ENCODE measurements around the gene HSF2BP.
"Not testable (repeated sequence)": the region's sequence is repeated elsewhere in the genome, so short reads cannot be mapped to it uniquely, and the experiment has no call there.

Gene HSF2BP

DNA sequence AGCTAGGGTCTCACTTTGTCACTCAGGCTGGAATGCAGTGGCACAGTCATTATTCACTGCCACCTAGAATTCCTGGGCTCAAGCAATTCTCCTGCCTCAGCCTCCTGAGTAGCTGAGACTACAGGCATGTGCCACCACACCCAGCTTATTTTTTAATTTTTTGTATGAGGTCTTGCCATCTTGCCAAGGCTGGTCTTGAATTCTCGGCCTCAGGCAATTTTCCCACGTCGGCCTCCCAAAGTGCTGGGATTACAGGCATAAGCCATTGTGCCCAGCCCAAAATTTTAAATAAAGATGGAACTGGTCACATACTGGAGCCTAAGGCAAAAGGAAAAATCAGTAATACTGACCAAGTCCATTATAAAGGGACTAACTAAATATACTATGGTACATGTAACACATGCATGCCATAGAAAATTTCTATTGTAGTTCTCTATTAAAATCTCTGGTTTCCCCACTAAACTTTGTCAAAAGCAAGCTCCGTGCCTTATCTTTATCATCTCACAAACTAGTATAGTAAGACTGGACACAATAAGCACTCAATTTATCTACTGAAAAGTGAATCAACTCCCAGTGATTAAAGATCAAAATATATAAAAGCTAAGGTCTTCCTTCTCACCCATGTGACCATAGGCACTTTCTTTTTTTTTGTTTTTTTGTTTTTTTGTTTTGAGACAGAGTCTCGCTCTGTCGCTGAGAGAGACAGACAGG lies 61.6 kb downstream of the HSF2BP start:
- no peak for DNase-seq (ENCODE audit: low read depth)

DNA sequence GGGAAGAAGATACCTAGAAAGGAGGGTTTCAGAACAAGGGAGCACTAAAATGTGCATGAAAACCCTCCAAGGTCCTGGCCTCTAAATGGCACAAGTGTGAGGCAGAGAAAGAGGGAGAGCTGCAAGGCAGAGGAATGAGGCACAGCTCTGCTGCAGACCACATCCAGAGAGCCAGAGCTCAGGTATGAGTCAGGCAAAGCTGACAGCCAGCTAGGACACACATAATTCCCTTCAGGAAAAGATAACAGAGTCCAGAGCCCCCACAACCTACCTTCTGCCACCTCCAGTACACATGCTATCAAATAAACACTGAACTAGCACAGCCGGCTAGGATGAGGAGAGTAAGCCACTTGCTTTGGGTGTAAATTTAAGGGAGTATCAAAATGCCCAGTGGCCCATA lies 62.2 kb downstream of the HSF2BP start:
- no peak for DNase-seq (ENCODE audit: low read depth)

DNA sequence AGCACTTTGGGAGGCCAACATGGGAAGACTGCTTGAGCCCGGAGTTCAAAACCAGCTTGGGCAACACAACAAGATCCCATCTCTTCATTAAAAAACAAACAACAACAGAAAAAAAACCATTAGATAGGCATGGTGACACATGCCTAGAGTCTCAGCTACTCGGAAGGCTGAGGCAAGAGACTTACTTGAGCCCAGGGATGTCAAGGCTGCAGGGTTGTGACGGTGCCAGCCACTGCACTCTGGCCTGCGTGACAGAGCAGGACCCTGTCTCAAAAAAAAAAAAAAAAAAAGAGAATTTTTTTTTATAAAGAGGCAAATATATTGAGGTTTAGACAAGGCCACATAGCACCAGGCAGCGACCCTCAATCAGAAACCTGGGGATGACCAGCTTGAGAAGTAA lies 62.7 kb downstream of the HSF2BP start:
- DNase-seq (ENCODE audit: low read depth), result no peak

DNA sequence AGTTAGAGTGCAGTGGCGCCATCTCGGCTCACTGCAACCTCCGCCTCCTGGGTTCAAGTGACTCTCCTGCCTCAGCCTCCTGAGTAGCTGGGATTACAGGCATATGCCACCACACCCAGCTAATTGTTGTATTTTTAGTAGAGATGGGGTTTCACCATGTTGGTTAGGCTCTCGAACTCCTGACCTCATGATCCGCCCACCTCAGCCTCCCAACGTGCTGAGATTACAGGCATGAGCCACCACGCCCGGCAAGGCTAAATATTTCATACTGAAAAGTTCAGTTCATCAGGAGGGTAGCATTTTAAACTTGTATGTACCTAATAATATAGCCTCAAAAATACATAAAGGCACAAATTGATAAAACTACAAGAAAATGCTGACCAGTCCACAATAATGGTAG lies 63.5 kb downstream of the HSF2BP start:
- not testable (repeated sequence) for DNase-seq (ENCODE audit: low read depth)

DNA sequence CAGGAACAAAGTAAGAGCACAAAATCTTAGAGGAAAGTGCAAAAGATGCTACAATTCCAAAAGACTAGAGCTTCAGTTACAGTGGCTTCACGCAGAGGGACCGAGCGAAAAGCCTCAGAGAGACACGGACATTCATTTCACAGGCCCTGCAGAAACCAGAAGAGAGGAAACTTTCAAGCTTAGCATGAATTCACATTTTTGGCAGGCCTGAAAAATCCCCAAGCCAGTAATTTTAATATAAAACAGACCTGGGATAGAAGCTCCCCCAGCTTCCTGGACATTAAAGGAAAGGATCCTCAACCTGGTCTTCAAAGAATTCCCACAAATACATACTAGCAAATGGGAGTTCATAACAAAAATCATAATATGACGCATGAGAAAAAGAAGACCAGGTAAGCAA lies 66.2 kb downstream of the HSF2BP start:
- DNase-seq (ENCODE audit: low read depth), result no peak

DNA sequence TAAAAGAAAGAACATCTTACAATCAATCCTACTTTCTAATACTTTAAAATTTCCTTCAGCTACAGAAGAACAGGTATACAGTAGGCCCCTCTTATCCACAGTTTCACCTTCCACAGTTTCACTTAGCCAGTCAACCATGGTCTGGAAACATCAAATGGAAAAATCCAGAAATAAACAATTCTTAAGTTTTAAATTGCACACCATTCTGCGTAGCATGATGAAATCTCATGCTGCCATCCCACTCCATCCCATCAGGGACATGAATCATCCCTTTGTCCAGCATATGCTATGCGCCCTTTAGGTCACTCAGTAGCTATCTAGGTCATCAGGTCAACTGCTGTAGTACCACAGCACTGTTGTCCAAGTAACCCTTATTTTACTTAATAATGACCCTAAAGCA lies 67.7 kb downstream of the HSF2BP start:
- no peak for DNase-seq (ENCODE audit: low read depth)

DNA sequence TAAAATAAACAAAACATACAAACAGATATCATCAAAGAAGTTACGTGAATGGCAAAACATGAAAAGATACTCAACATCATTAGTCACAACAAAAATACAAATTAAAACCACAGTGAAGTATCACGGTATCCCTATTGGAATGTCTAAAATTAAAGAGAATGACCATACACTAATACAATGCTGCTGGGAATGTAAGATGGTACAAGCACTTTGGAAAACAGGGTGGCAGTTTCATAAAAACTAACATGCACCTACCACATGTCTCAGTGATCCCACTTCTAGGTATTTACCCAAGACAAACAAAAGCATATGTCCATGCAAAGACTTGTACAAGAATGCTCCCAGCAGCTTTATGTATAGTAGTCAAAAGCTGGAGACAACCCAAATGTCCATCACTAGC lies 69.1 kb downstream of the HSF2BP start:
- no peak for DNase-seq (ENCODE audit: low read depth)

DNA sequence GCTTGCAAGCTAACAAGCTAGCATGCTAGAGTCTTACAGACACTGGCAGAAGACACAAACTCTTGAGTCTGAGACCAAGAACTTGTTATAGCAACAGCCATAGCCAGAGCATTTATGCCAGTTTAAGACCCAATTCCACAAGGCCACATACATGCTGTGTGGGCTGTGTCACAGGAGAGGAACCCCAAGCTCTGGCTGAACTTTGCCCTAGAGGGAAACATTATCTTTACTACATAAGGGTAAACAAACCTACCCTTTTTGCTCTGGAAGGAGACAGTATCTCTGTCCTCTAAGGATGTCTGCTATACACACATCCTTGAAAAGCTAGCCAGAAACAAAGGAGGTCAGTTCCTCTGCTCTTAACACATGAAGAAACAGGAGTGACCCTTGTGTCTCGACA lies 70.3 kb downstream of the HSF2BP start:
- DNase-seq (ENCODE audit: low read depth), result no peak

DNA sequence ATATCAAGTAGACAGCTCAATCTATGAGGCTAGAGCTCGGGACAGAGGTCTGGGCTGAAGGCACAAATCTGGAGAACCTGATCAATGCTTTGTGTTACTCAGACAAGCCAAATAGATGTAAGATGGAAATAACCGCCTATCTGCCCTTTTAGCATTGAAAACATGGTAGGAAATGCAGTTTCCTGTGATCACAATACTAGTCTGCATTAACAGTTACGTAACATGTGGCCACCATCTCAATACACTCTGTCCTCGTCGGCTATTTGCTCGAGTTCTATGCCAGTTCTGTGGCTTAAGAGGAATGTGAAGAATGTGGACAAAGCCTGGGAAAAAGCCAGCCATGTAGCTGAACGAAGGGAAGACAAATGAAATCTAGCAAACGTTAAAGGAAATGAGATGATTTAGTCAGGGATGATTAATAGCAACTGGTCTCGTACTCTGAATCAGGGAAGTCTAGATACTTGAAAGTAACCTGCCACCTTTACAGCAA lies 73.3 kb downstream of the HSF2BP start:
- DNase-seq (ENCODE audit: low read depth), result no peak

DNA sequence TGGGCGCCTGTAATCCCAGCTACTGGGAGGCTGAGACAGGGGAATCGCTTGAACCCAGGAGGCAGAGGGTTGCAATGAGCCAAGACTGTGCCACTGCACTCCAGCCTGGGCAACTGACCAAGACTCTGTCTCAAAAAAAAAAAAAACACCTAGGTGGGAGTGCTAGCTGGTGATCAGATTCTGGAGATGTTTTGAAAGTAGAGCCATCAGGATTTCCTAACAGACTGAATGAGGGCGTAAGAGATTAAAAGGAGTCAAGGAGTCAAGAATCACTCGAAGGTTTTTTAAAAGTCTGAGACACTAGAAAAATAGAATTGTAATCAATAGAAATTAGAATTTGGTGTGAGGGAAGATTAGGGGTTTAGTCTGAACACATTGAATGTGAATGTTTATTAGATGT lies 73.8 kb downstream of the HSF2BP start:
- no peak for DNase-seq (ENCODE audit: low read depth)

DNA sequence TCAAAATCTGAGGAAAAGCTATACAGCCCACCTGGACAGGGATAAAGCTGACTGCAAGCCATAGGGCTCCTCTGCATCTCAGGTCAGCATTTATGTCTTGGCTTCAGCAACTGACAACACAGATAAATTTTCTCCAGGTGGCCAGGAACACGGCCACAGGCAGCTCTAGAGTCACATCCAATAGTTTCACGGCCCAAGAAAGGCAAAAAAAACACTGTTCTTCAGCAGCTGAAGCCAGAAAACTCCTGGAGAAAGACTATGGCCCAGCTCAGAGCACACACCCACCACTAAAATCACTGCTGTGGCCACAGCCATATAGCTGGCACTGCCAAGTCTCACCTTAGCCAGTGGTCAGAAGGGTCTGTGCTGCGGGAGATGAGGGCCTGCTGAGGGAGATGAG lies 77.8 kb downstream of the HSF2BP start:
- no peak for DNase-seq (ENCODE audit: low read depth)

DNA sequence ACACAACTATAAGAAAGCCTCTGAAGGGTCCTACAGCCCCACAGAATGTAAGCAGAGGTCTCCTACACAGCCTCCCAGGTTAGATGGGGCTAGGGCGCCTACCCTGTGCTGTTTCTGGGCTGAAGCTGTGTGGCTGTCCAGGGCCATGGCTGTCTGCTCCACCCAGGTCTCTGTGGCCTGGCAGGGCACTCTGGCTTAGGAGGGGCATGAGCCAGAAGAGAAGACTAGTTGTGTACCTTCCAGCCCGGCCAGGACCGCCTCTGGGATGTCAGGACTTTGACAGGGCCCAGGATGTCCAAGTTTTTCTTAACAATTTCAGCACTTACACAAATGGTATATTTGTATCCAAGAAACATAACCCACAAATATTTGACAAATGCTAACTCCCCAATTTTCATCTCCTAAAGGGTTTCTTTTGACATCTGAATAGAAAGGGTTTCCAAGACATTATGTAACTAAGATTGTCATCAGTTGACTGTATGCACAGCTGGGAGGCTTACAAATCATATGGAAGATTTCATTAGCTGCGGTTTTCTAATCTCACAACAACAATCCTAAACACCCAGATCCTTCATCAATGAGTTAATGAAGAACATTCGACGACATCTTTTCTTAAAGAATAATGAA lies 80.5 kb downstream of the HSF2BP start:
- DNase-seq (ENCODE audit: low read depth), result no peak

DNA sequence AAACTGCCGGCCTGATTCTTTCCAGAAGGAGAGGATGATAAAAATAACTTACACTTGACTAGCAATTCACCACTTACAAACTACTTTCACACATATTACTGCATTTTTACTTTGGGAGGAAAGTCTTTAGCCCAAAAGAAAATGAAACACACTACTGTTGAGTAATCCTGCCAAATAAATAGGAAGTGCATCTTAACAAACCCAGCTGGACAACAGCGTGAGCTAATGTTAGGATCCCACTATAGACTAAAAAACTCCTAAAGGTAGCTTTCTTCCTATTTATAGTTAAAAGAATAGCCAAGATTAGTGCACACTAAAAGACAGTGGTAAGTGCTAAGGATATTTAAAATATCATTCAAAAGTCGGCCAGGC lies 83.8 kb downstream of the HSF2BP start:
- DNase-seq (ENCODE audit: low read depth), result no peak

DNA sequence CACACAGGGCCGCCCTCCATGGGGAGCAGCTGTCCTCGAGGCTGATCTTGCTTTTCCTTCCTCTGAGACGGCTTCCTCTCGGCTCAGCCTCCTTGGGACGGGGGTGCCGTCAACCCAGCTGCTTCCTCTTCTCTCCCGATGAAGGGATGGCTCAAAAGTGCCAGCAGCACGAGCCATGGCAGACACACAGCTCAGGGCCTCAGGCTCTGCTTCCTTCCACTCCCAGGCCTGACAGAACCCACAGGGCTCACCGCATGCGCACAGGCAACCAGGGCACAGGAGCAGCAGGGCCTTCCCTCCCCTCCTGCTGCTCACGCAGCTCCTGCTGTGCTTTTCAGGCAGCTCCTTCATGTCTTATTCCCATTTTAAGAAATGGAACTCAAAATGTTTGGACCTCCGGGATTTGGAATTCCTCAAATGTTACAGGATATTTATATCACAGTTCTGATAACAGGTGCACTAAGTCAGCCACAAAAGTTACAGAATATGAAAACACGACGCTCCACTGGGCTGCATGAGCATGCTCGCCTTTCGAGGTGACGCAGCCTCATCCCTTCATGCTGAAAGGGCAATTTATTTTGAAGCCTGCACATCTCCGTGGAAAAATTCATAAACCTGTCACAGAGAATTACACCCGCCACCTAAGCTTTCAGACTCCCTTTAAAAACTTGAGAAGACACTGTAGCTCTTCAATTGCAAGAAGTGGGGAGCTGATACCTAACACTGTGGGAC lies 84.4 kb downstream of the HSF2BP start:
- no peak for DNase-seq (ENCODE audit: low read depth)

DNA sequence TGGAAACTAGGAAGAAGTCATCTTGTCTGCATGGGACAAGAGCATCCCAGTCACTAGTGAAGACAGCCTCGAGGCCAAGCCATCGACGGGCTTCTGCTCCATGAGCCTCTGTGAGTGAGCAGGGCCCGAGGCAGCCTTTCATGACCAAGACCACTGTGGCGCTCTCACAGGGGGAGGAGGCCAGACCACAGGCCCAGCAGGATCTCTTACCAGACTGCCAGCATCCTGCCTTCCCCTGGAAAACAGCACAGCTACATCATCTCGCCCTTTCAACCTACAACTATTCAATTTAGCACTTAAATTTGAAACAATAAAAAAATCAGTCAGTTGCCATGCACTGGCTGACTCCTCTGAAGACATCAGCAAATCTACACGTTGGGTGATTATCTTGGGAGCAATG lies 85.4 kb downstream of the HSF2BP start:
- no peak for DNase-seq (ENCODE audit: low read depth)

DNA sequence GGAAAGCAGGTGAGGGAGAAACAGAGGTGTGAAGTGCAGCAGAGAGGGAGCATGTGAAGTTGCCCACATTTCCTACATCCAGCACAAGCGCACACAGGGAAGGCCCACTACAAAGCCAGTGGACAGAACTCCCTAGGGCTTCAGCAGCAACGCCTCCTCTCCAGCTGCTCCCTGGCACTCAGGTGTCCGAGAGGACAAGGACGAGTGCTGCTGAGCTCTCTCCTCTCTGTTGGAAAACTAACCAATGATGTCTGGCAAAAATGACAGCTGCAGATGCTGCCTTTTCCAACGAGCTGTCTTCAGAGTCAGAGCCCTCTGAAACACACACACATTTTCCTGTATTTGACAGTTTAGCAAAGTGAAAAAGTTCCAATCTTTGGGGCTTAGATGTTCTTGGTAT lies 86.8 kb downstream of the HSF2BP start:
- no peak for DNase-seq (ENCODE audit: low read depth)

DNA sequence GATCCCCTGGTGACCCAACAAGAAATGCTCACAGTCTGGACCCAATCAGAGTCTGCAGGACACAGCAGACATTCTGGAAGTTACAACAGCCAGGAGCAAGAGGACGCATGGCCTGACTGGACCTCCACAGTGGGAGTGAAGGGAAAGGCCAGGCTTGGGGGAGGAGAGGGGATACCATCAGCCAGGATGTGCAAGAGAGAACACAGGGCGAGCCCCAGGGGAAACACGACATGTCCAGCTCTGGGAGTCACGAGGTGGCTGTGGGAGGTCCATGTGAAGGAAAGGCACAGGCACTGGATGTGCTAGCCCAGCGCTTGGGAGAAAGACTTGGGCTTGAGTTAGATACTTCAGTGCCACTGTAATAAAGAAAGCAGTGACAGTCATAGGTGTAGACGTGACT lies 87.3 kb downstream of the HSF2BP start:
- no peak for DNase-seq (ENCODE audit: low read depth)

DNA sequence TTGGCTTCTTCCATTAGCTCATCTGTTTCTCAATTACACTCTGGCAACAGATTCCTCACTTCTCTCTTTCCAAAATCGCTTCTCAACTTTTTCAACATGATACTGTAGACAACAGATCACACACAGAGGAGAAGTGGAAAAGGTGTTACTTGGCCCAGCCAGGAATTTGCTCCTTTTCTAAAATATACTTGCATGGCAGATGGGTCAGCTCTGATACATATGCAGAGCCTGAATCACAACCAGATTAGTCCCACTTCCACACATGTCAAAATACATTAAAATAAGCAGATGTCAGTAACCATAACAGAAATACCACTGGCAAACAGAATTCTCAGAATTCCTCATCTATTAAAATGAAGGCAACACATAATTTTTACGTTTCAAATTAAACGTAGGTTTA lies 89.1 kb downstream of the HSF2BP start:
- not testable (repeated sequence) for DNase-seq (ENCODE audit: low read depth)

DNA sequence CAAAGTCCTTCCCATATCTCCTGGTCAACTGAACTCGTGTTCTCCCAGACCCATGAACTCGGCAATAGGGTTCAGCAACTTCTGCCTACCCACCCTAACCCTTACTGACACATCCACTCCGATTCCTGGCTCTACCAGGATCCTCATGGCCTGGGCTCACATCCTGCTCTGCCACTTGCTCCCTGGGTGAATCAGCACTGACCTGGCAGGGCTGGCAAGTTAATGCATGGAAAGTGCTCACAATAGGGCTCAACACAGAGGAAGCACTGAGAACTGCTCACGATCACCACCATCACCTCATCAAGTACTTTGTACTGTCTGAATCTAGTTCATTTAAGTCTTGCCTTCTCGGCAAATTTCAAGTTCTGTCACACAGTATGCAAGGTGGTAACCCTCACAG lies 96.8 kb downstream of the HSF2BP start:
- not testable (repeated sequence) for DNase-seq (ENCODE audit: low read depth)

DNA sequence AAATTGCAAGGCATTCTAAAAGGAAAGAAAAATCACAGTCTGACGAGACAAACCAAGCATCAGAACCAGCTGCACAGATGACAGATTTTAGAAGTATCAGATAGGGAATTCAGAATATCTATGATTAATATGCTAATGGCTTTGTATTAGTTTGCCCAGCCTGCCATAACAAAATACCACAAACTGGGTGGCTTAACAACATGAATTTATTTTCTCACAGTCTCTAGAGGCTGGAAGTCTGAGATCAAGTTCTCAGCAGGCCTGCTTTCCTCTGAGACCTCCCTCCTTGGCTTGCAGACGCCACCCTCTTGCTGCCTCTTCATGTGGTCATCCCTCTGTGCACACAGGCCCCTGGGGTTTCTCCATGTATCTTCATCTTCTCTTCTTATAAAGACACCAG lies 118.7 kb downstream of the HSF2BP start:
- DNase-seq (ENCODE audit: low read depth), result not testable (repeated sequence)

DNA sequence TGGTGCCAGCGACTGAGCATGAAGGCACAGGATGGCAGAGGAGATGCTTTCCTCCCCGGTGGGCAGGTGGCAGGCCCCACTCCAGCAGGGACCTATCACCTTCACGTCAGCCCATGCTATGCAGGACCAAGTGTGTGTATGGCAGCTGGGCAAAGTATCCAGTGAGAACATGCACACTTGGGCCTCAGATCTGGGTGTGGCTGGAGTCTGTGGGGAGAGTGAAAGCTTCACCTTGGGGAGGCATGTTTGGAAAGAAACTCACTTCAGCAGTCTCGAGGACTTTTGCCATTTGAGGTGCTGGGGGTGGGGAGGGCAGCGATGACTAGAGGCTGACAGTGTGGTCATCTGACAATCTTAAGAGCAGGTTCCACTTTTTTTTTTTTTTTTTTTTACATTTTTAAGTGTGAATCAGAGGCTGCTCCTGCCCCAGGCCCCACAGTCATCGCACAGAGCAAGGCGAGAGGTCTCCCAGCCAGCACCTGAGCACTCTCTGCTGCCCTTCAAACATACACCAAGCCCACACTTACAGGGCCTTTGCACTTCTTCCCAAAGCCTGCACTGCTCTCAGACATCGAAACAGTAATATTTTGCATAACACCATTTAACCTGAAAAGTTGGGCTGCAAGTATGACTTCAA lies 136.7 kb downstream of the HSF2BP start:
- not testable (repeated sequence) for DNase-seq (ENCODE audit: low read depth)

DNA sequence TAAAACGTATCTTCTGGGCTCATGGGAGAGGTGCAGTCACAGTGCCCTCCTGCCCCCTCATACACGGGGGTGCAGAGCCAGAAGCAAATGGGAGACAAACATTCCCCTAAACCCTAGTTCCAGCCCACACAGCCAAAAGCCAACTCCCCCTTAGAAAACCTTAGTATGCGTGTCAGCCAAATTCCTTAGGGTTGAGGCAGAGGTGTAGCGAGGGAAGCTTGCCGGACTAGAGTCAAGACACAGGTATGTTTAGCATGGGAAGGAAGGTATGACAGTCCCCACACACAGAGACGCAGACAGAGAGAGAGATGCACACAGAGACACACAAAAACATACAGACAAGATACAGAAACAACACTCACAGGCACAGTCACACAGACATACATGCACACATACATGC lies 141.6 kb downstream of the HSF2BP start:
- DNase-seq (ENCODE audit: low read depth), result not testable (repeated sequence)

Measured in stimulated activated CD8-positive, alpha-beta memory T cell treated with anti-CD3 and anti-CD28 coated beads, Interleukin-15, amount 100 ng/mL, for 1 hour (primary cell).